GM19455 (cell line): ENCODE data around the gene C1orf185.
"Not testable (repeated sequence)": the region's sequence is repeated elsewhere in the genome, so short reads cannot be mapped to it uniquely, and the experiment has no call there.

Source experiments
- ATAC-seq: cut with Tn5 transposase; IDR thresholded peaks from one replicate; pipeline ENCODE4 v1.9.1; 2021; ENCODE audit not compliant: unreplicated experiment

Gene C1orf185

GRCh38 chr1:51133045-51133444 lies 31.0 kb downstream of the C1orf185 start:
- ATAC-seq = no peak

GRCh38 chr1:51137696-51138095 lies 35.7 kb downstream of the C1orf185 start:
- not testable (repeated sequence) for ATAC-seq

GRCh38 chr1:51139474-51139873 lies 37.4 kb downstream of the C1orf185 start:
- no peak for ATAC-seq

- no peak for ATAC-seq
Measured at GRCh38 chr1:51147394-51147793, 45.4 kb downstream of the C1orf185 start.

- ATAC-seq = no peak
Measured at GRCh38 chr1:51154776-51155175, 52.7 kb downstream of the C1orf185 start.

GRCh38 chr1:51156752-51157151 lies 54.7 kb downstream of the C1orf185 start:
- no peak for ATAC-seq

GRCh38 chr1:51157395-51157794 lies 55.4 kb downstream of the C1orf185 start:
- no peak for ATAC-seq

- ATAC-seq = no peak
Measured at GRCh38 chr1:51158263-51158662, 56.2 kb downstream of the C1orf185 start.

- not testable (repeated sequence) for ATAC-seq
Measured at GRCh38 chr1:51162560-51162959, 60.5 kb downstream of the C1orf185 start.

GRCh38 chr1:51165540-51165939 lies 63.5 kb downstream of the C1orf185 start:
- ATAC-seq = no peak

GRCh38 chr1:51168266-51168845 lies 66.3 kb downstream of the C1orf185 start:
- ATAC-seq = no peak

GRCh38 chr1:51168936-51169335 lies 66.9 kb downstream of the C1orf185 start:
- ATAC-seq = no peak

- no peak for ATAC-seq
Measured at GRCh38 chr1:51170342-51170741, 68.3 kb downstream of the C1orf185 start.

- no peak for ATAC-seq
Measured at GRCh38 chr1:51172811-51173210, 70.8 kb downstream of the C1orf185 start.

GRCh38 chr1:51175278-51175677 lies 73.2 kb downstream of the C1orf185 start:
- no peak for ATAC-seq

- not testable (repeated sequence) for ATAC-seq
Measured at GRCh38 chr1:51177988-51178387, 76.0 kb downstream of the C1orf185 start.

- ATAC-seq = no peak
Measured at GRCh38 chr1:51188230-51188629, 86.2 kb downstream of the C1orf185 start.

GRCh38 chr1:51189421-51190073 lies 87.5 kb downstream of the C1orf185 start:
- ATAC-seq = no peak

GRCh38 chr1:51190961-51191360 lies 88.9 kb downstream of the C1orf185 start:
- no peak for ATAC-seq

GRCh38 chr1:51192213-51192843 lies 90.3 kb downstream of the C1orf185 start:
- ATAC-seq = no peak

- no peak for ATAC-seq
Measured at GRCh38 chr1:51193564-51193963, 91.5 kb downstream of the C1orf185 start.
